Loucy (cell line): Measurements from ENCODE around the gene PUM2.
"Not testable (repeated sequence)": the region's sequence is repeated elsewhere in the genome, so short reads cannot be mapped to it uniquely, and the experiment has no call there.

Experiments
- H2AFZ ChIP-seq: fragments of 200-600 bp; sonication (generic); 2 replicates; pipeline ENCODE4 v1.6.0; 2016; ENCODE audit warnings: antibody characterized with exemption, mild to moderate bottlenecking, low read length, moderate library complexity
- H3F3A ChIP-seq: fragments of 200-600 bp; 2 replicates; pipeline ENCODE4 v1.6.0; 2016; ENCODE audit warnings: antibody characterized with exemption, low read depth, mild to moderate bottlenecking
- H3K27me3 ChIP-seq: fragments of 200-600 bp; sonication (generic); 2 replicates; pipeline ENCODE4 v1.6.1; 2014; ENCODE audit warnings: low read length, mild to moderate bottlenecking; ENCODE audit not compliant: insufficient read depth, poor library complexity, severe bottlenecking
- H3K36me3 ChIP-seq: fragments of 200-600 bp; sonication (generic); 2 replicates; pipeline ENCODE4 v1.6.1; 2016; ENCODE audit warnings: low read length; ENCODE audit not compliant: insufficient read depth
- H3K4me1 ChIP-seq: fragments of 200-600 bp; sonication (generic); 2 replicates; pipeline ENCODE4 v1.5.1; 2014; ENCODE audit warnings: low read length, mild to moderate bottlenecking; ENCODE audit not compliant: insufficient read depth, poor library complexity, severe bottlenecking
- H3K4me2 ChIP-seq: fragments of 200-600 bp; sonication (generic); 2 replicates; pipeline ENCODE4 v1.6.0; 2014; ENCODE audit warnings: antibody characterized with exemption, low read length, low read depth, mild to moderate bottlenecking; ENCODE audit not compliant: poor library complexity, severe bottlenecking
- H3K4me3 ChIP-seq: fragments of 200-600 bp; sonication (generic); 2 replicates; pipeline ENCODE4 v1.5.1; 2014; ENCODE audit warnings: low read length, mild to moderate bottlenecking, mixed read lengths; ENCODE audit not compliant: poor library complexity, severe bottlenecking
- H3K79me2 ChIP-seq: fragments of 200-600 bp; sonication (generic); 2 replicates; pipeline ENCODE4 v1.6.1; 2014; ENCODE audit warnings: low read length; ENCODE audit not compliant: insufficient read depth
- H3K9ac ChIP-seq: fragments of 200-600 bp; sonication (generic); 2 replicates; pipeline ENCODE4 v1.6.0; 2014; ENCODE audit warnings: mild to moderate bottlenecking, low read depth, low read length, moderate library complexity; ENCODE audit not compliant: poor library complexity, severe bottlenecking
- H3K9me2 ChIP-seq: fragments of 200-600 bp; sonication (generic); replicated peaks from 2 replicates; pipeline ENCODE4 v1.6.1; 2016; ENCODE audit warnings: low read depth, low read length, mixed read lengths
- H3K9me3 ChIP-seq: fragments of 200-600 bp; sonication (generic); 2 replicates; pipeline ENCODE4 v1.6.1; 2014; ENCODE audit warnings: mild to moderate bottlenecking, antibody characterized with exemption, low read length, low read depth; ENCODE audit not compliant: insufficient read depth
- H4K20me1 ChIP-seq: fragments of 200-600 bp; sonication (generic); 2 replicates; pipeline ENCODE4 v1.6.0; 2014; ENCODE audit warnings: antibody characterized with exemption, low read length, mild to moderate bottlenecking; ENCODE audit not compliant: insufficient read depth, poor library complexity, severe bottlenecking
- CTCF ChIP-seq: fragments of 200-600 bp; sonication (generic); conservative IDR thresholded peaks from 2 replicates; pipeline ENCODE4 v1.5.1; 2014; ENCODE audit warnings: mild to moderate bottlenecking, antibody characterized with exemption, low read length
- EZH2phosphoT487 ChIP-seq: fragments of 200-600 bp; IDR thresholded peaks from 2 replicates; pipeline ENCODE4 v1.6.1; 2018; ENCODE audit warnings: antibody characterized with exemption, mild to moderate bottlenecking, moderate library complexity, borderline replicate concordance

The PUM2 gene

DNA sequence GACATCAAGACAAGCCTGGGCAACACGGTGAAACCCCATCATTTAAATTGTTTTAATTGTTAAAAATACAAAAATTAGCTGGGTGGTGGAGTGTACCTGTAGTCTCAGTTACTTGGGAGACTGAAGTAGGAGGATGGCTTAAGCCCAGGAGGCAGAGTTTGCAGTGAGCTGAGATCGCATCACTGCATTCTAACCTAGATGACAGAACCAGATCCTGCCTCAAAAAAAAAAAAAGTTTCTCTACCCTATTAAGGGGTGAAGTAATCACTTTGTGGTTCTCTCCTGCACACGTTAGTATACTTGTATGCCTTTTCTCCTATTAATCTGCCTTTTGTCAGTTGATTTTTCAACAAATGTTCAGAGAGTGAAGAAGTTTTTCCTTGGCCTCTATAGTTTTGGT is 18.1 kb upstream of the PUM2 start:
- H3K4me2 ChIP-seq, result no peak overlapping the region
- no peak overlapping the region for H3K4me3 ChIP-seq
- H3K79me2 ChIP-seq, result no peaks in the 10 kb centered on the region
- no peaks in the 10 kb centered on the region for H3K36me3 ChIP-seq
- no peak overlapping the region for H2AFZ ChIP-seq
- H3K9me2 ChIP-seq, result no peaks in the 10 kb centered on the region
- no peaks in the 10 kb centered on the region for H3K27me3 ChIP-seq
- H3K9me3 ChIP-seq, result no peaks in the 10 kb centered on the region; the same call in 1 of the 2 replicates
- no peak for TF ChIP-seq CTCF
- TF ChIP-seq EZH2phosphoT487, result no peak
- no peaks in the 10 kb centered on the region for H4K20me1 ChIP-seq
- no peak overlapping the region for H3K9ac ChIP-seq
- H3F3A ChIP-seq, result no peaks in the 10 kb centered on the region
- H3K4me1 ChIP-seq, result no peaks in the 10 kb centered on the region

DNA sequence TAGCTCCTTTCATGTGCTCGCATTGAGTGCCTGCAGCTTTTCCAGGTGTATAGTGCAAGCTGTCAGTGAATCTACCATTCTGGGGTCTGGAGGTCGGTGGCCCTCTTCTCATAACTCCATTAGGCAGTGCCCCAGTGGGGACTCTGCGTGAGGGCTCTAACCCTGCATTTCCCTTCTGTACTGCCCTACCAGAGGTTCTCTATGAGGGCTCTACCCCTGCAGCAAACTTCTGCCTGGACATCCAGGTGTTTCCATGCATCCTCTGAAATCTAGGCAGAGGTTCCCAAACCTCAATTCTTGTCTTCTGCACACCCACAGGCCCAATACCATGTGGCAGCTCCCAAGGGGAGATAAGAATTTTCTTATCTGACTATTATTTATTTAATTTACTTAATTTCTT is 17.3 kb upstream of the PUM2 start:
- not testable (repeated sequence) for H3K9ac ChIP-seq, H3K4me3 ChIP-seq, H3K4me2 ChIP-seq, H3F3A ChIP-seq, H3K36me3 ChIP-seq, H3K79me2 ChIP-seq, H3K27me3 ChIP-seq, H3K4me1 ChIP-seq, H3K9me2 ChIP-seq, H3K9me3 ChIP-seq, H4K20me1 ChIP-seq, H2AFZ ChIP-seq

DNA sequence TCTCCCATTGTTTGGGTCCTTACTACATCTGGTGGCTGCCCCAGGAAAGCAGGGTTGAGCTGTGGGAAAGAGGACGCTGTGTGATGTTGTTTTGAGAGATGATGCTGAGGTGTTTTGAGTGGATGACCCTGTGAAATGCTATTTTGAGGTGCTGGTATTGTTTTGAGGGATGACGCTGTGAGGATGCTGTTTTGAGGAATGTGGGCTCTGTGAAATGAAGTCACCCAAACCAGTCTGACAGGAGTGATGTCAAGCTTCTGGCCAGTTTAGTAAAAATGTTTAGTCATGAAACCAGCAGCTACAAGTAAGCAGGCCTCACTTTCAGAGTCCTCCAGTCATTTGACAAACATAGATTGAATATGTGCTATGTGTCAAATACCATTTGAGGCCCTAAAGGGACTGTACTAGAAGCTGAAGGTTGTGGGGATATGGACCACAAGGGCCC is 16.1 kb upstream of the PUM2 start:
- Histone ChIP-seq H3F3A (no peaks in the 10 kb centered on the region), H3K27me3 (no peaks in the 10 kb centered on the region), H3K4me1 (no peaks in the 10 kb centered on the region), H3K4me3 (no peak overlapping the region), H3K9me3 (no peaks in the 10 kb centered on the region; the same call in 1 of the 2 replicates), H3K9me2 (no peaks in the 10 kb centered on the region), H4K20me1 (no peaks in the 10 kb centered on the region), H3K36me3 (no peaks in the 10 kb centered on the region), H3K79me2 (no peaks in the 10 kb centered on the region), H3K9ac (no peak overlapping the region), H3K4me2 (no peak overlapping the region), H2AFZ (no peak overlapping the region)
- no peak for TF ChIP-seq EZH2phosphoT487
- no peak for TF ChIP-seq CTCF

DNA sequence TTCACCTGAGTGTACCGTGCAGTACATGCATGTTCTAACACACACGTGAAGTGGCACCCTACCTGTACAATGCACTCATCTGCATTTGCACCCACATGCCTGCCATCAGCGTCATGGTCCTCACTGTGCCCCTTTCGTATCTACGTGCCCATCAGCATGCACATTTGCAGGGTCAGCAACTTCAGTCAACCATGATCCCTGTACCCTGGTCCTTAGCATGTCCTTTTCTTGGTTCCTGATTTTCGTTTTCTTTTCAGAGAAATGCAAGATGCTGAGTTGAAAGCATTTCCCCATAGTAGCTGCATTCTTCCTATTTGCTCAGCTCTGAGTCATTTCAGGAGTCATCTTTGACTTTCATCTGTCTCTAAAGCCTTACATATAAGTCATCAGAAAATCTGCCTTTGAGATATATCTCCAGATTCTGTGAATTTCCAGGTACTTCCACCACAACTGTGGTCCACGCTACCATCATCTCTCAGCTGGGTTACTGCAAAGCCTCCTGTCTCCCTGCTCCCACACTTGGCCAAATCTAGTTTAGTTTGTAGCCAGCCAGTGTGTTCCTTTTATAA is 14.7 kb upstream of the PUM2 start:
- H3K9me2 ChIP-seq, result no peaks in the 10 kb centered on the region
- no peaks in the 10 kb centered on the region for H4K20me1 ChIP-seq
- H3K36me3 ChIP-seq, result no peaks in the 10 kb centered on the region
- TF ChIP-seq CTCF, result no peak
- TF ChIP-seq EZH2phosphoT487, result no peak
- no peak overlapping the region for H3K4me2 ChIP-seq
- H3K4me1 ChIP-seq, result no peaks in the 10 kb centered on the region
- H3K4me3 ChIP-seq, result no peak overlapping the region
- no peak overlapping the region for H3K9ac ChIP-seq
- no peak overlapping the region for H2AFZ ChIP-seq
- no peaks in the 10 kb centered on the region for H3F3A ChIP-seq
- H3K27me3 ChIP-seq, result no peaks in the 10 kb centered on the region
- no peaks in the 10 kb centered on the region; the same call in 1 of the 2 replicates for H3K9me3 ChIP-seq
- H3K79me2 ChIP-seq, result no peaks in the 10 kb centered on the region
